DOHH2 (cell line): ENCODE measurements around the gene PLEKHM3.

Source experiments
- H3F3A ChIP-seq: fragments of 200-600 bp; sonication (generic), shearing (Covaris generic); 2 replicates; pipeline ENCODE4 v1.6.0; 2016; ENCODE audit warnings: antibody characterized with exemption, mild to moderate bottlenecking; ENCODE audit not compliant: control insufficient read depth, insufficient read depth
- H3K27ac ChIP-seq: fragments of 200-600 bp; sonication (generic); 2 replicates; pipeline ENCODE4 v1.5.1; 2014; ENCODE audit warnings: low read depth, mild to moderate bottlenecking, low read length, moderate library complexity
- H3K27me3 ChIP-seq: fragments of 200-600 bp; sonication (generic); 2 replicates; pipeline ENCODE4 v1.6.1; 2014; ENCODE audit warnings: mild to moderate bottlenecking, low read length, mixed read lengths; ENCODE audit not compliant: control insufficient read depth
- H3K36me3 ChIP-seq: fragments of 200-600 bp; sonication (generic); 2 replicates; pipeline ENCODE4 v1.6.1; 2014; ENCODE audit warnings: mild to moderate bottlenecking, low read length, moderate library complexity, mixed read lengths; ENCODE audit not compliant: control insufficient read depth
- H3K4me1 ChIP-seq: fragments of 200-600 bp; sonication (generic); 2 replicates; pipeline ENCODE4 v1.6.1; 2014; ENCODE audit warnings: mild to moderate bottlenecking, low read length, mixed read lengths; ENCODE audit not compliant: control insufficient read depth
- H3K4me2 ChIP-seq: fragments of 200-600 bp; sonication (generic); 2 replicates; pipeline ENCODE4 v1.6.0; 2014; ENCODE audit warnings: mild to moderate bottlenecking, low read length, moderate library complexity
- H3K4me3 ChIP-seq: fragments of 200-600 bp; sonication (generic); 2 replicates; pipeline ENCODE4 v1.5.1; 2014; ENCODE audit warnings: mild to moderate bottlenecking, low read length, mixed read lengths
- H3K79me2 ChIP-seq: fragments of 200-600 bp; sonication (generic); 2 replicates; pipeline ENCODE4 v1.6.1; 2014; ENCODE audit warnings: mild to moderate bottlenecking, low read length, mixed read lengths; ENCODE audit not compliant: control insufficient read depth
- H3K9me2 ChIP-seq: fragments of 200-600 bp; sonication (generic); replicated peaks from 2 replicates; pipeline ENCODE4 v1.6.1; 2014; ENCODE audit warnings: mild to moderate bottlenecking, low read length, mixed read lengths; ENCODE audit not compliant: control insufficient read depth
- H3K9me3 ChIP-seq: fragments of 200-600 bp; sonication (generic); 2 replicates; pipeline ENCODE4 v1.6.1; 2014; ENCODE audit warnings: antibody characterized with exemption, low read length, mixed read lengths; ENCODE audit not compliant: control insufficient read depth, insufficient read depth
- H4K20me1 ChIP-seq: fragments of 200-600 bp; sonication (generic); 2 replicates; pipeline ENCODE4 v1.6.0; 2014; ENCODE audit warnings: low read depth, mild to moderate bottlenecking, antibody characterized with exemption, low read length, moderate library complexity; ENCODE audit not compliant: control insufficient read depth, insufficient read depth
- CTCF ChIP-seq: fragments of 200-600 bp; sonication (generic); IDR thresholded peaks from one replicate; pipeline ENCODE4 v1.5.1; 2014; ENCODE audit warnings: antibody characterized with exemption, mild to moderate bottlenecking, low read depth, low read length; ENCODE audit not compliant: poor library complexity, severe bottlenecking
- EZH2phosphoT487 ChIP-seq: fragments of 200-600 bp; sonication (generic); IDR thresholded peaks from 2 replicates; pipeline ENCODE4 v1.6.1; 2017; ENCODE audit warnings: borderline replicate concordance, mild to moderate bottlenecking, antibody characterized with exemption, low read length, moderate library complexity, mixed read lengths

Gene PLEKHM3

GRCh38 chr2:207993151-207993763 is 32.1 kb downstream of the PLEKHM3 start:
- Histone ChIP-seq H3K27ac (no peak overlapping the region), H3K27me3 (no peaks in the 10 kb centered on the region), H3K4me3 (no peak overlapping the region), H3K9me3 (no peaks in the 10 kb centered on the region), H3F3A (no peaks in the 10 kb centered on the region), H3K36me3 (no peaks in the 10 kb centered on the region), H4K20me1 (no peaks in the 10 kb centered on the region), H3K79me2 (no peaks in the 10 kb centered on the region), H3K4me2 (no peak overlapping the region), H3K9me2 (no peaks in the 10 kb centered on the region), H3K4me1 (peaks cover 7% of the 10 kb centered on the region)
- TF ChIP-seq CTCF: no peak
- no peak for TF ChIP-seq EZH2phosphoT487

GRCh38 chr2:207991944-207992343 is 33.4 kb downstream of the PLEKHM3 start:
- Histone ChIP-seq H3K4me2 (no peak overlapping the region), H3K36me3 (no peaks in the 10 kb centered on the region), H3K4me1 (peaks cover 7% of the 10 kb centered on the region), H3K27ac (no peak overlapping the region), H3K79me2 (no peaks in the 10 kb centered on the region), H4K20me1 (no peaks in the 10 kb centered on the region), H3K9me3 (no peaks in the 10 kb centered on the region), H3K27me3 (no peaks in the 10 kb centered on the region), H3F3A (no peaks in the 10 kb centered on the region), H3K9me2 (no peaks in the 10 kb centered on the region), H3K4me3 (no peak overlapping the region)
- TF ChIP-seq EZH2phosphoT487 (no peak), CTCF (no peak)

- H3K9me3 ChIP-seq: no peaks in the 10 kb centered on the region
- peaks cover 7% of the 10 kb centered on the region for H3K4me1 ChIP-seq
- no peak overlapping the region for H3K4me3 ChIP-seq
- H3K9me2 ChIP-seq: no peaks in the 10 kb centered on the region
- no peaks in the 10 kb centered on the region for H4K20me1 ChIP-seq
- TF ChIP-seq CTCF (no peak), EZH2phosphoT487 (no peak)
- H3K4me2 ChIP-seq: no peak overlapping the region
- H3F3A ChIP-seq: no peaks in the 10 kb centered on the region
- no peaks in the 10 kb centered on the region for H3K36me3 ChIP-seq
- no peaks in the 10 kb centered on the region for H3K79me2 ChIP-seq
- H3K27ac ChIP-seq: no peak overlapping the region
- H3K27me3 ChIP-seq: no peaks in the 10 kb centered on the region
Observed at GRCh38 chr2:207990784-207991183, 34.5 kb downstream of the PLEKHM3 start.
